DOHH2 (cell line): ENCODE measurements around the gene CCNA2.

ENCODE experiments used
- CTCF ChIP-seq: fragments of 200-600 bp; sonication (generic); IDR thresholded peaks from one replicate; pipeline ENCODE4 v1.5.1; 2014; ENCODE audit warnings: antibody characterized with exemption, mild to moderate bottlenecking, low read depth, low read length; ENCODE audit not compliant: poor library complexity, severe bottlenecking
- EZH2phosphoT487 ChIP-seq: fragments of 200-600 bp; sonication (generic); IDR thresholded peaks from 2 replicates; pipeline ENCODE4 v1.6.1; 2017; ENCODE audit warnings: borderline replicate concordance, mild to moderate bottlenecking, antibody characterized with exemption, low read length, moderate library complexity, mixed read lengths

GRCh38 chr4:121817006-121817405, 6.7 kb downstream of the CCNA2 start:
- TF ChIP-seq CTCF: no peak
- TF ChIP-seq EZH2phosphoT487: no peak
